B cell (primary cell): Measurements from ENCODE around the gene CBLIF. TPM values are rescaled to one million over a fixed set of nuclear protein-coding genes. Genes with fewer than 3 reads are reported as not detected.

ENCODE experiments used
- ATAC-seq: fragments of 200-7000 bp; cut with Tn5 transposase; one replicate; pipeline ENCODE4 v1.10.0; 2021; ENCODE audit warnings: low read depth, mild to moderate bottlenecking, moderate number of reproducible peaks, moderate library complexity
- CTCF ChIA-PET: fragments of 350-600 bp; sonication (Branson Sonifier 250); formaldehyde crosslinking; loops from one replicate; lab custom pipeline; 2021; ENCODE audit warnings: antibody characterized with exemption, inconsistent platforms; lab: Charles Lee
- POLR2A ChIA-PET: fragments of 350-600 bp; sonication (Branson Sonifier 250); formaldehyde crosslinking; loops from one replicate; lab custom pipeline; 2021; ENCODE audit warnings: antibody characterized with exemption; lab: Charles Lee
- DNase-seq: peaks from one replicate; pipeline ENCODE4 v3.0.0; 2013
- H2AFZ ChIP-seq: 2 replicates; pipeline ENCODE4 v1.6.1; 2012; ENCODE audit warnings: mild to moderate bottlenecking, low read depth, low read length; ENCODE audit not compliant: insufficient read depth, poor library complexity, severe bottlenecking
- H3K27ac ChIP-seq, 2 donors: 1 replicate in 1 of 2; 2 replicates in 1 of 2; pipeline ENCODE4 v1.5.1; 2012 to 2013; ENCODE audit warnings: low read length in 2 of 2, mild to moderate bottlenecking in 2 of 2, moderate library complexity in 1 of 2
- H3K27me3 ChIP-seq, 4 experiments: fragments of 200-600 bp in 1 of 4; sonication (generic) in 1 of 4; replicated peaks in 1 of 4; 1 replicate in 2 of 4; 2 replicates in 2 of 4; pipeline versions ENCODE4 v1.6.1 to v1.7.0; 2013 to 2016; ENCODE audit warnings: low read length in 3 of 4, mild to moderate bottlenecking in 2 of 4, mixed read lengths in 1 of 4, moderate library complexity in 1 of 4; ENCODE audit not compliant: insufficient read depth in 4 of 4, control insufficient read depth in 3 of 4; ENCODE audit errors: control extremely low read depth in 1 of 4
- H3K36me3 ChIP-seq, 2 experiments: replicated peaks in 1 of 2; 1 replicate in 1 of 2; 2 replicates in 1 of 2; pipeline versions ENCODE4 v1.6.1 to v1.7.1; 2013; ENCODE audit warnings: low read length in 1 of 2; ENCODE audit not compliant: insufficient read depth in 2 of 2, control insufficient read depth in 1 of 2; ENCODE audit errors: control extremely low read depth in 1 of 2, extremely low read depth in 1 of 2
- H3K4me1 ChIP-seq, 2 donors: fragments of 200-600 bp in 1 of 2; sonication (generic) in 1 of 2; 1 replicate in 1 of 2; 2 replicates in 1 of 2; pipeline versions ENCODE4 v1.5.1 to v1.6.1; 2013 to 2017; ENCODE audit warnings: low read length in 2 of 2; ENCODE audit not compliant: control insufficient read depth in 2 of 2, insufficient read depth in 2 of 2
- H3K4me2 ChIP-seq: replicated peaks from 2 replicates; pipeline ENCODE3; 2012; ENCODE audit warnings: mild to moderate bottlenecking, low read depth, low read length; ENCODE audit not compliant: poor library complexity, severe bottlenecking
- H3K4me3 ChIP-seq, 5 experiments: fragments of 200-600 bp in 1 of 5; sonication (generic) in 1 of 5; 1 replicate in 3 of 5; 2 replicates in 2 of 5; pipeline versions ENCODE4 v1.5.1 to v1.7.0; 2011 to 2016; ENCODE audit warnings: low read length in 4 of 5, mild to moderate bottlenecking in 4 of 5, low read depth in 2 of 5, control low read depth in 1 of 5, moderate library complexity in 1 of 5; ENCODE audit not compliant: insufficient read depth in 1 of 5; ENCODE audit errors: control extremely low read depth in 1 of 5, extremely low read depth in 1 of 5
- H3K79me2 ChIP-seq: fragments of 200-600 bp; sonication (generic); one replicate; pipeline ENCODE4 v1.6.0; 2016; ENCODE audit warnings: low read length; ENCODE audit not compliant: control insufficient read depth, insufficient read depth
- H3K9ac ChIP-seq: fragments of 200-600 bp; sonication (generic); 2 replicates; pipeline ENCODE4 v1.6.1; 2017; ENCODE audit warnings: mild to moderate bottlenecking, low read length, moderate library complexity
- H3K9me3 ChIP-seq, 3 donors: one replicate each; pipeline versions ENCODE4 v1.6.1 to v1.7.1; 2013; ENCODE audit warnings: low read length in 2 of 3; ENCODE audit not compliant: control insufficient read depth in 2 of 3, insufficient read depth in 1 of 3; ENCODE audit errors: control extremely low read depth in 1 of 3
- H4K20me1 ChIP-seq: 2 replicates; pipeline ENCODE4 v1.6.0; 2012; ENCODE audit warnings: mild to moderate bottlenecking, low read length; ENCODE audit not compliant: insufficient read depth, control insufficient read depth, poor library complexity, severe bottlenecking
- H3K27ac Mint-ChIP-seq: one replicate; pipeline ENCODE4 v1.8.0; 2021; ENCODE audit warnings: mixed read lengths
- H3K27me3 Mint-ChIP-seq: one replicate; pipeline ENCODE4 v1.8.0; 2021; ENCODE audit warnings: mixed read lengths
- H3K4me1 Mint-ChIP-seq: one replicate; pipeline ENCODE4 v1.8.0; 2021; ENCODE audit warnings: mixed read lengths
- H3K4me3 Mint-ChIP-seq: one replicate; pipeline ENCODE4 v1.8.0; 2021; ENCODE audit warnings: mixed read lengths
- H3K9me3 Mint-ChIP-seq: one replicate; pipeline ENCODE4 v1.8.0; 2022; ENCODE audit warnings: mixed read lengths; ENCODE audit not compliant: insufficient read depth
- CTCF ChIP-seq: fragments of 200-600 bp; IDR thresholded peaks from one replicate; pipeline ENCODE4 v1.8.0; 2022; ENCODE audit warnings: antibody characterized with exemption, mild to moderate bottlenecking
- EZH2 ChIP-seq: IDR thresholded peaks from 2 replicates; pipeline ENCODE4 v1.6.1; 2012; ENCODE audit warnings: borderline replicate concordance, low read depth, mild to moderate bottlenecking, moderate library complexity, low read length; ENCODE audit not compliant: insufficient read depth, poor library complexity, severe bottlenecking
- WGBS: methylation state at CpG from one replicate; pipeline ENCODE4 v1.1.5; 2013; ENCODE audit warnings: missing lambda C conversion rate; ENCODE audit not compliant: insufficient coverage; 5-methylcytosine and 5-hydroxymethylcytosine counted together
- intact Hi-C: fragments of 100-400 bp; cut with micrococcal nuclease; formaldehyde crosslinking; loops from one replicate; pipeline ENCODE4 v1.10.0; 2022
- polyA plus RNA-seq: library from polyadenylated mRNA; depleted of rRNA; stranded (reverse); fragments of >200 nt; gene quantifications from 2 replicates; pipeline ENCODE4 v1.2.3, GENCODE V29; 2012
- total RNA-seq, 2 donors: library from RNA; stranded (reverse); fragments of 120-200 nt in 1 of 2; gene quantifications; 1 replicate in 1 of 2; 2 replicates in 1 of 2; pipeline versions ENCODE4 v1.2.3 to v1.2.4, GENCODE V29; 2013 to 2022

CBLIF gene
- total and polyA plus RNA-seq, 2 donors (not counting 1 experiment from before 2014, with no cell fraction given): not detected

GRCh38 chr11:59815754-59816153 is 29.5 kb downstream of the CBLIF start:
- peaks cover 23% of the 10 kb centered on the region for H3K4me1 Mint-ChIP-seq
- Histone ChIP-seq H3K9me3 (peaks cover 0 to 6% (median 0%) of the 10 kb centered on the region in 3 donors), H2AFZ (no peak overlapping the region), H3K27me3 (no peaks in the 10 kb centered on the region), H3K4me3 (no peak overlapping the region), H3K4me1 (peaks cover 12 to 16% of the 10 kb centered on the region in 2 donors), H3K36me3 (no peaks in the 10 kb centered on the region), H3K79me2 (no peaks in the 10 kb centered on the region), H3K9ac (no peak overlapping the region), H3K27ac (no peak overlapping the region), H4K20me1 (no peaks in the 10 kb centered on the region), H3K4me2 (no peak overlapping the region)
- no peak for ATAC-seq
- H3K4me3 Mint-ChIP-seq: no peak overlapping the region
- ChIA-PET POLR2A (no interaction called here), CTCF (interaction anchor here (1.4 kb wide), 1 partner anchor 61 kb away, joined by 3 read pairs; no protein-coding TSS in a partner anchor)
- peaks cover 7% of the 10 kb centered on the region for H3K27me3 Mint-ChIP-seq
- no CpG with 5 or more reads among the region's 1 CpG for WGBS
- TF ChIP-seq EZH2 (no peak), CTCF (no peak)
- DNase-seq: no peak
- no peaks in the 10 kb centered on the region for H3K9me3 Mint-ChIP-seq
- intact Hi-C loops: no loop called here
- H3K27ac Mint-ChIP-seq: no peak overlapping the region

DNA sequence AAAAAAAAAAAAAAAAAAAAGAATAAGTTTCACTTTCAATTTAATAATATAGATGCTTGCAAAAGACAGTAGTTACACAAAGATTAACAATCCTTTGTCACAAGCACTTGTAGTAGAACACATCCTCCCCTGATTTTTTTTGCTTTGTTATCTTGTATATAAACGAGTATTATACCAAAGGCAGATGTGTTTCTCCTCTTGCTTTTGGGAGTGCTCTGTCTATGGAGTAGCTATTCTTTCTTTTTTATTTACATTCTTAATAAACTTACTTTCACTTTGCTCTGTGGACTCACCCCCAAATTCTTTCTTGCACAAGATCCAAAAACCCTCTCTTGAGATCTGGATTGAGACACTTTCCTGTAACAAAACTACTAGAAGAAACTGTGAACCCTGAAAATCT is 31.3 kb downstream of the CBLIF start:
- no peak overlapping the region for H2AFZ ChIP-seq
- POLR2A ChIA-PET: interaction anchor here (0.7 kb wide), 1 partner anchor 202 kb away, joined by 5 read pairs; no protein-coding TSS in a partner anchor

More for the DNA sequence above, 31.3 kb downstream of the CBLIF start:
- Histone ChIP-seq H3K4me1 (peaks cover 21 to 25% of the 10 kb centered on the region in 2 donors), H3K79me2 (peaks cover 3% of the 10 kb centered on the region), H3K9me3 (peaks cover 0 to 6% (median 0%) of the 10 kb centered on the region in 3 donors), H3K36me3 (no peaks in the 10 kb centered on the region), H4K20me1 (no peaks in the 10 kb centered on the region), H3K9ac (no peak overlapping the region), H3K4me3 (no peak overlapping the region), H3K27me3 (no peaks in the 10 kb centered on the region), H3K27ac (no peak overlapping the region), H3K4me2 (no peak overlapping the region)
- intact Hi-C loops: loop anchor here (5.0 kb wide), 3 partner anchors 42 to 262 kb away; partner anchors contain the start of gene PATL1
- Mint-ChIP-seq H3K27me3 (peaks cover 7% of the 10 kb centered on the region), H3K27ac (no peak overlapping the region), H3K4me3 (no peak overlapping the region), H3K4me1 (peaks cover 31% of the 10 kb centered on the region), H3K9me3 (no peaks in the 10 kb centered on the region)
- ATAC-seq (no peak), DNase-seq (no peak)
- no peak for TF ChIP-seq CTCF
- no peak for TF ChIP-seq EZH2
- CTCF ChIA-PET: no interaction called here
- WGBS: no CpG with 5 or more reads among the region's 1 CpG
